ENCODE measurements around the gene TMEM151B.

The TMEM151B gene

DNA sequence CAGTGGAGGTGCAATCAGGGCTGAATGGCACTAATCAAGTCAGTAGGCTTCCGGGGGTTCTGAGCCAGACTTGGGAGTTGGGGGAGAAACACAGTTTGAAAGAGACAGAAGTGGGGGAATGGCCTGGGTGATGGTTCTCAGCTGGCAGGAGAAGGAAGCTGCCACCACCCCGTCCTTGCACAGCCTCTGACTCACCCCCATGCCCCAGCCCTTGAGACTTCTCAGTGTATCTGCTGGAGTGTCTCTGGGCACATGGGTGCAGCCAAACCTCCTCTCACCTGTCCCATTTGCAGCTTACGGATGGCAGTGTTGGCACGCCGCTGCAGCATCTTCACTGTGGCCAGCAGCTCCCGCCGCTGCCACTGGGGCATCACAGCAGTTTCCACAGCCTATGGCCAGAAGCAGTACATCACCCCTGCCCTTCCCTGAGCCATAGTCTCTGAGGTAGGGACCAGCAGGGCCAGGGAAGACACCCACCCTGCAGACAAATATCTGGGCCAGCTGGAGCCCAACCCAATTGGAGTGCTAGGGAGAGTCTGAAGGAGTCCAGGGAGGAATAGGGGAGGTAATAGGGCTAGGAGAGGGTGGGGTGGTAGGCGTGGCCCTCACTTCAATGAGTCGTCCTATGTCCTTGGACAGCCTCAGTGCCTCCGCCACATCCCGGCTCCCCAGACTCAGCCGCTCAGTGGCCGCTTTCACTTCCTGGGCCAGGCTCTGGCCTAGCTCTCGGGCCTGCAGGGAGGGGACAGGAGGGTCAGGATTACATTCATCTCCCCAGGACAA, 31.7 kb downstream of the TMEM151B start:
- Histone ChIP-seq H3K9me3 (ENCODE audit: insufficient read depth, low read length) (no peaks in the 10 kb centered on the region), H3K27me3 (ENCODE audit: low read depth, low read length) (no peaks in the 10 kb centered on the region), H3K4me1 (ENCODE audit: low read length) (no peaks in the 10 kb centered on the region), H2AFZ (ENCODE audit: low read depth, low read length) (no peak overlapping the region), H3K79me2 (ENCODE audit: low read length) (no peaks in the 10 kb centered on the region), H3K4me2 (ENCODE audit: low read length) (no peak overlapping the region), H3K9ac (ENCODE audit: low read length) (no peak overlapping the region), H3K36me3 (replicated peaks; ENCODE audit: low read depth, low read length) (peaks cover 67% of the 10 kb centered on the region), H3K27ac (ENCODE audit: low read length) (no peak overlapping the region), H3K4me3 (ENCODE audit: low read length) (no peak overlapping the region), H4K20me1 (ENCODE audit: insufficient read depth, low read length) (peaks cover 3% of the 10 kb centered on the region; the same call in 1 of the 2 replicates)
- no peak for TF ChIP-seq EZH2phosphoT487 (IDR thresholded peaks at IDR 0.05; ENCODE audit: low read depth)
- TF ChIP-seq, protein P1, sequence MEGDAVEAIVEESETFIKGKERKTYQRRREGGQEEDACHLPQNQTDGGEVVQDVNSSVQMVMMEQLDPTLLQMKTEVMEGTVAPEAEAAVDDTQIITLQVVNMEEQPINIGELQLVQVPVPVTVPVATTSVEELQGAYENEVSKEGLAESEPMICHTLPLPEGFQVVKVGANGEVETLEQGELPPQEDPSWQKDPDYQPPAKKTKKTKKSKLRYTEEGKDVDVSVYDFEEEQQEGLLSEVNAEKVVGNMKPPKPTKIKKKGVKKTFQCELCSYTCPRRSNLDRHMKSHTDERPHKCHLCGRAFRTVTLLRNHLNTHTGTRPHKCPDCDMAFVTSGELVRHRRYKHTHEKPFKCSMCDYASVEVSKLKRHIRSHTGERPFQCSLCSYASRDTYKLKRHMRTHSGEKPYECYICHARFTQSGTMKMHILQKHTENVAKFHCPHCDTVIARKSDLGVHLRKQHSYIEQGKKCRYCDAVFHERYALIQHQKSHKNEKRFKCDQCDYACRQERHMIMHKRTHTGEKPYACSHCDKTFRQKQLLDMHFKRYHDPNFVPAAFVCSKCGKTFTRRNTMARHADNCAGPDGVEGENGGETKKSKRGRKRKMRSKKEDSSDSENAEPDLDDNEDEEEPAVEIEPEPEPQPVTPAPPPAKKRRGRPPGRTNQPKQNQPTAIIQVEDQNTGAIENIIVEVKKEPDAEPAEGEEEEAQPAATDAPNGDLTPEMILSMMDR (IDR thresholded peaks at IDR 0.05; ENCODE audit: low read depth, low read length): no peak

DNA sequence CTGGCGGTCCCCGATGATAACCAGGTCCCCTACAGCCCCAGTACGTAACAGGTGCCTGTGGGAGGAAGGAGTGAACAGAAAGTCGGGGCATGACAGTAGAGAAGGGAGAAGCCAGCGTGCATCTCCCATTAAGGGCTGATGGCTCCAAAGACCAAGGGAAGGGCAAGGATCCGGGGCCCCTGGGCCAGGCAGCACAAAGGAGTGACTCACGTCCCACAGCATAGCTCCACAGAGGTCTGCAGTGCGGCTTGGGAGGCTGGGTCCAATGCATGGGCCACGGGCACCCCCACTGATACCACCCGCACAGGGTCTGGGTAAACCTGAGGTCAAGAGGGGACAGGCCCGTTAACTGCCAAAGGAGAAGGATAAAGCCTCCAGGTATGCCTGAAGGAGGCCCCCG, 32.6 kb downstream of the TMEM151B start:
- peaks cover 75% of the 10 kb centered on the region for H3K36me3 ChIP-seq (replicated peaks; ENCODE audit: low read depth, low read length)
- TF ChIP-seq, protein P1 (IDR thresholded peaks at IDR 0.05; ENCODE audit: low read depth, low read length): no peak
- TF ChIP-seq EZH2phosphoT487 (IDR thresholded peaks at IDR 0.05; ENCODE audit: low read depth): no peak
- H3K4me3 ChIP-seq (ENCODE audit: low read length): no peak overlapping the region

DNA sequence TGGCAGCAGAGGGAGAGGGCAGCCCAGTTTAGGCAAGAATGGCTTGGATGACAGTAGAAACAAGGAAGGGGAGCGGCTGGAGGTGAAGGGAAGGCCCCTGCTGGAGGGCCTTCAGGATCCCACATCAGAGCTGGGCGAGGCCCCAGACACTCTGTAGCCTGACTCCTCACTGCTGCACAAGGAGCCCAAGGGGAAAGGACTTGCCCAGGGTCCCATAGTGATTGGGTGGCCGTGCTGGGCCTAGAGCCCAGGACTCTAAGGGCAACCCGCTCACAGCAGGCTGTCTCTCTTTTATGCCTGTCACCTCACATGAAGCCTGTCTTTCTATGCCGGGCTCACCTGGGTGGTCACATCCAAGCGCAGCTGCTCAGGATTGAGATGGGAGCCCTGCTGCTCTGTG, 33.6 kb downstream of the TMEM151B start:
- Histone ChIP-seq H2AFZ (ENCODE audit: low read depth, low read length) (no peak overlapping the region), H3K4me1 (ENCODE audit: low read length) (no peaks in the 10 kb centered on the region), H4K20me1 (ENCODE audit: insufficient read depth, low read length) (peaks cover 3% of the 10 kb centered on the region; the same call in 1 of the 2 replicates), H3K36me3 (replicated peaks; ENCODE audit: low read depth, low read length) (peaks cover 79% of the 10 kb centered on the region), H3K4me2 (ENCODE audit: low read length) (no peak overlapping the region), H3K79me2 (ENCODE audit: low read length) (no peaks in the 10 kb centered on the region), H3K27ac (ENCODE audit: low read length) (no peak overlapping the region), H3K27me3 (ENCODE audit: low read depth, low read length) (no peaks in the 10 kb centered on the region), H3K9ac (ENCODE audit: low read length) (no peak overlapping the region), H3K9me3 (ENCODE audit: insufficient read depth, low read length) (no peaks in the 10 kb centered on the region), H3K4me3 (ENCODE audit: low read length) (no peak overlapping the region)
- TF ChIP-seq, protein P1 (IDR thresholded peaks at IDR 0.05; ENCODE audit: low read depth, low read length): no peak
- TF ChIP-seq EZH2phosphoT487 (IDR thresholded peaks at IDR 0.05; ENCODE audit: low read depth): no peak

More for the DNA sequence above, 32.6 kb downstream of the TMEM151B start:
- no peak overlapping the region for H2AFZ ChIP-seq (ENCODE audit: low read depth, low read length)
- no peak overlapping the region for H3K4me2 ChIP-seq (ENCODE audit: low read length)
- H3K4me1 ChIP-seq (ENCODE audit: low read length): no peaks in the 10 kb centered on the region
- H3K27me3 ChIP-seq (ENCODE audit: low read depth, low read length): no peaks in the 10 kb centered on the region
- H3K27ac ChIP-seq (ENCODE audit: low read length): no peak overlapping the region
- peaks cover 3% of the 10 kb centered on the region; the same call in 1 of the 2 replicates for H4K20me1 ChIP-seq (ENCODE audit: insufficient read depth, low read length)
- no peaks in the 10 kb centered on the region for H3K79me2 ChIP-seq (ENCODE audit: low read length)
- no peak overlapping the region for H3K9ac ChIP-seq (ENCODE audit: low read length)
- no peaks in the 10 kb centered on the region for H3K9me3 ChIP-seq (ENCODE audit: insufficient read depth, low read length)

DNA sequence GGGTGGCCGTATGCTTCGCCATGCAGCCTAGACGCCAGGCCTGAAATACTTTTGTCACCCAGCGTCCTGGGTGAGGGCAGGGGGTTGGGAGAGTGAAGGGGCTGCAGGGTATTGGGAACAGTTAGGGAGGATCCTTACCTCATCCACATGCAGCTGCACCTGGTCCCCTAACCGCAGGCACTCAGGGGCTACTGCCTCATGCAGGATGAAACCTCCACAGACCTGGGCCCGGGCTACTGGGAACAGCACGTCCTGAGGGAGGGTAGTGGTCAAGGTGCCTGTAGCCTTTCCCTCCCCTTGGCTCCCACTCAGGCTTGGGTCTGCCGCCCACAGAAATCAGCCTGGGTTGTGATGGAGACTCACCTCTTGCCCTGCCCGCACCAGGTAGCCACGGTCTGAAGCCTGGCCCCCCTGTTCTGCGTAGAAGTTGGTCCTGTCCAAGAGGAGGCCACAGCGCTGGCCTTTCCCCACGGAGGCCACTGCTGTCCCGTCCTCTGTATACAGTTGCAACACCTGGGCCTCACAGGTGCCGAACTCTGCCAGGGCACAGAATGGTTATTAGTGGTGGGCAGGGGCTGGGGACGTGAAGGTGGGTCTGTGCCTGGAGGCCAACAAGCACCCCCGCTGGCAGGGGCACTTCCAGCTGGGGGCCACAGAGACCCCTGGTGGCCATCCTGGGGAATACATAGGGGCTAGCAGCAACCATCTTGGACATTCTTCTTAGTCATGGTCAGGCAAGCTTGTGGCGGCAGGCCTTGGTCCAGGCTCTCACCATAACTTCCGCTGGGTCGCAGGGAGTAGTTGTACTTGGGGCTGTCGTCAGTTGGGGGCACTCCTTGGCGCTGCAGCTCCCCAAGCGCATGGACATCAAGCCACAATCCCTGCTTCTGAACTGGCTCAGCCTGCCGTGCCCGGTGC, 34.3 kb downstream of the TMEM151B start:
- Histone ChIP-seq H3K27me3 (ENCODE audit: low read depth, low read length) (no peaks in the 10 kb centered on the region), H3K9me3 (ENCODE audit: insufficient read depth, low read length) (no peaks in the 10 kb centered on the region), H3K36me3 (replicated peaks; ENCODE audit: low read depth, low read length) (peaks cover 86% of the 10 kb centered on the region), H3K9ac (ENCODE audit: low read length) (no peak overlapping the region), H3K4me1 (ENCODE audit: low read length) (no peaks in the 10 kb centered on the region), H3K27ac (ENCODE audit: low read length) (no peak overlapping the region), H3K4me3 (ENCODE audit: low read length) (no peak overlapping the region), H4K20me1 (ENCODE audit: insufficient read depth, low read length) (peaks cover 3% of the 10 kb centered on the region; the same call in 1 of the 2 replicates), H3K4me2 (ENCODE audit: low read length) (no peak overlapping the region), H2AFZ (ENCODE audit: low read depth, low read length) (no peak overlapping the region), H3K79me2 (ENCODE audit: low read length) (no peaks in the 10 kb centered on the region)
- TF ChIP-seq, protein P1 (IDR thresholded peaks at IDR 0.05; ENCODE audit: low read depth, low read length): peak; percentile 87
- TF ChIP-seq EZH2phosphoT487 (IDR thresholded peaks at IDR 0.05; ENCODE audit: low read depth): no peak

Measured in OCI-LY3 (cell line).